Globus pallidus (tissue), 1 donor: Measurements from ENCODE around the gene PIK3R6.
"Not testable (repeated sequence)": the region's sequence is repeated elsewhere in the genome, so short reads cannot be mapped to it uniquely, and the experiment has no call there.

Experiments
- DNase-seq: peaks from one replicate; pipeline ENCODE4 v3.0.0-alpha.2; 2015; ENCODE audit warnings: low spot score

Gene PIK3R6

DNA sequence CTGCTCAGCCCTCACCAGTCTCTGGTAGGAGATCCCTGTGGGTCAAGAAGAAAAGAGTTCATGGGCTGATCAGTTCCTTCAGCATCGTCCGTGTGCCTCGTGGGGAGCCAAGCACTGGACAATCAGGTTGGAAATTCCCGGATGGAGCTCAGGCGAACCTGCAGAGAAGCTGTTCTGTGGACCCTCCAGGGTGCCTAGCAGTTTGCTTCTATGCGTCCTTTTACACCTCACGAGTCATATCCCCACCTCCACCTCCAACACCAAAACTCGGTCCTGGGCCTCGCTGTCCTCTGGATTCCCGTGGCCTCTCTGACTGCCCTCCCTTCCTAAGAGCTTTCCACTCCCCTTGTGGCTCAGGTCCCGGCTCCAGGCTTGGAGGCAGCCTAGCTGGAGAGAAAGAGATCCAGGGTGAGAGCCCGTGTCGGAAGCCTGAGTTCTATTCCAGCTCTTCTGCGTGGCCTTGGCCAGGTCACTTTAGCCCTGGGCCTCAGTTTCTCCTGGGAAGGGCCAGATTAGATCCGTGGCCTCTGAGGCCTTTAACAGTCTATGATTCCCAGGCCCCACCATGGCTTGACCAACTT is 26.2 kb upstream of the PIK3R6 start:
- no peak for DNase-seq

DNA sequence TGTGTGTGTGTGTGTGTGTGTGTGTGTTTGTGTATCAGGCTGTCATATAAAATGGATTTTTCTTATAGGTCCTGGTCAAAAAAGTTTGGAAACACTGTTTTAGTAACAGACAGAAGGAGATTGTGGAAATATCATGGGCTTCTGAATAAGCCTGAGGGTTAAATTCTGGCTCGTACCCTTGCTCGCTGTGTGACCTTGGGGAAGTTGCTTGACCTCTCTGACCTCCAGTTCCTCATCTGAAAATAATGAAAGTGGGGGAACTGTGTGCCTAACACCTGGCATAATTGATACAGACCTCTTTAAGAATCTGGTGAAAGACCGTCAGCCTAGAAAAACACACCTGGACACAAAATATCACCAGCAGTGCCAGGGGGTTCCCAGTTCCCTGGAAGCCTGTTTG is 25.6 kb upstream of the PIK3R6 start:
- DNase-seq = no peak

DNA sequence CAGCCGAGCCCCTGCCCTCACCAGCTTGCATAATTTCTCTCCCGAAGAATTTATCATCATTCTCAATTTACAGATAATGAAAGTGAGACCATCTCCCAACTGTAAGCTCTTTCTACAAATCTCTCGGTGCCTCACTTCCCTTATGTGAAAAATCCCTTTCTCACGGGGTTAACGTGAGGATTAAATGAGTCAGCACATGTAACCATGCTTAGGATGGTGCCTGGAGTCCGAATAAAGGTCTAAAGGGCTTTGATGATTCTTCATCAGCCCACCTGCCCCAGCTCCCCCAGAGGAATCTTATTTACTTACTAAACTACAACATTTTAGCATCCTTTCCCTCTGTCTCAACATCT is 24.8 kb upstream of the PIK3R6 start:
- DNase-seq = no peak

DNA sequence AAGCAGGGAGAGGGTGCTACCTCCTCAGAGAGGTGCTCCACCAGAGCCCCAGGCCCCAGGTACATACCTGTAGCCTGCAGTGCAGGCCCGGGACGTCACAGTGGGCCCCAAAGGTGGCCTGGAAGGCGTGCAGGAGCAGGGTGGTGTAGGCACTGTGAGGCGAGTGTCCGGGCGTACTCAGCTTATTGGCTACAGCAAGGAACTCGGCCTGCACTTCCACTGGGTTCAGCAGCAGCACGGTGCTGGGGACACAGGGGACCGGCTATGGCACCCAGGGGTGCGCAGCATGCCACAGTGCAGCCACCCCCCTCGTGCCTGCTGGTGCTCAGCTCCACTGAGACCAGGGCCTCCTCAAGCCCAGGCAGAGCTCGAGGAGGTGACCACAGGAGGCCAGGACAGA is 23.2 kb upstream of the PIK3R6 start:
- DNase-seq = no peak

DNA sequence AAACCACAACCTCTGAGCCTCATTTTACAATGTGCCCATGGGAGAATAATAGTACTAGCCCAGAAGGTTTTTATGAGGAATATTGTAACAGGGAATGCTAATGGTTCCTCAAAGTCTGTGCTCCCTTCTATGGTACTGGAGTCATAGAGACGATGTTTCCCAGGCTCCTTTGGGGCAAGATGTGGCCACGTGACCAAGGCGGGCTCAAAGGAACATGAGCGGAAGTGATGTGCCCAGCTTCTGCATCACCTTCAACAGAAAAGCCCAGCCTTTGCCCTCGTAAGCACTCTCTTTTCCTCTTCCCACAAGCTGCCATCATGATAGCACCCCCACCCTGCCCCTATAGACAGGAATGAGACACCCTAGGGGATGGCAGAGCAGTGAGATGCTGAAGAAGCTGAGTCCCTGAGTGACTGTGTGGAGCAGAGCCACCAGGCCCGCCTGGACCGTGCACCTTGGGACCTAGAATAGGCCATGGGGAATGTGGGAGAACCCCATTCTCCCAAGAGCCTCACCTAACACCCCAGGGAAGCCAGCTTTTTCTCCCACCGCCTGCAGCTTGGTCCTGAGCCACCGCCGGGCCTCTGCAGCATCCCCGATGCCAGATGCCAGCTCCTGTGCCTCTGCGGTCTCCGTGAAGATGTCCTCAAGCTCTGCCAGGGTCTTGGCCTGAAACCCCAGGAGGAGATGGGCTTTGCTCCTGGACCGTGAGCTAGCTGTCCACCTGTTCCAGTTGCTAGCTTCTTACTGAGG is 22.2 kb upstream of the PIK3R6 start:
- no peak for DNase-seq

DNA sequence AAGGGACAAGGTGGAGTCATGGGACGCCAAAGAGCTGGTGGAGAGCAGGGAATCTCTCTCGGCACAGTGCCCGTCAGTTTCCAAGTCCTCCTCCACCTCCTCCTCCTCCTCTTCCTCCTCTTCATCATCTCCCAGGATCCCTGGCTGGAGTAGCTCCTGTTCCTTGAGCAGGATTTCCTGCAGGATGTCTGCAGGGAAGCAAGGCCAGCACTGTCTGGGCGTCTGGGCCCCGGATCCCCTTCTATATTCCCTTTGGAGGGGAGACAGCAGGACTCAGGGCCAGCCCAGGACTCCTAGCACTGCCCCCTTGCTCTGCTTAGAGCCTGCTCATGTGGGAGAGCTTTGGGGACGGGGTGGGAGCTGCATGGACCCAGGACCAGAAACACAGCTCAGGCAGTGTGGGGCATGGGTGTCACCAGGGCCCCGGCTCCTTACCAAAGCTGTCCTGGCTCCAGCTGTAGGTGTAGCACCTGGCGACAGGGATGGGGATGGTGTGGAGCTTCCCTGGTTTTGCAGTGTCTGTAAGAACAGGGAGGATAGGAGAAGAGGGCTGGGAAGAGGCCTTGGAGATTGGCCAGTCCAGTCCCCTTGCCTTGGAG is 21.3 kb upstream of the PIK3R6 start:
- no peak for DNase-seq

DNA sequence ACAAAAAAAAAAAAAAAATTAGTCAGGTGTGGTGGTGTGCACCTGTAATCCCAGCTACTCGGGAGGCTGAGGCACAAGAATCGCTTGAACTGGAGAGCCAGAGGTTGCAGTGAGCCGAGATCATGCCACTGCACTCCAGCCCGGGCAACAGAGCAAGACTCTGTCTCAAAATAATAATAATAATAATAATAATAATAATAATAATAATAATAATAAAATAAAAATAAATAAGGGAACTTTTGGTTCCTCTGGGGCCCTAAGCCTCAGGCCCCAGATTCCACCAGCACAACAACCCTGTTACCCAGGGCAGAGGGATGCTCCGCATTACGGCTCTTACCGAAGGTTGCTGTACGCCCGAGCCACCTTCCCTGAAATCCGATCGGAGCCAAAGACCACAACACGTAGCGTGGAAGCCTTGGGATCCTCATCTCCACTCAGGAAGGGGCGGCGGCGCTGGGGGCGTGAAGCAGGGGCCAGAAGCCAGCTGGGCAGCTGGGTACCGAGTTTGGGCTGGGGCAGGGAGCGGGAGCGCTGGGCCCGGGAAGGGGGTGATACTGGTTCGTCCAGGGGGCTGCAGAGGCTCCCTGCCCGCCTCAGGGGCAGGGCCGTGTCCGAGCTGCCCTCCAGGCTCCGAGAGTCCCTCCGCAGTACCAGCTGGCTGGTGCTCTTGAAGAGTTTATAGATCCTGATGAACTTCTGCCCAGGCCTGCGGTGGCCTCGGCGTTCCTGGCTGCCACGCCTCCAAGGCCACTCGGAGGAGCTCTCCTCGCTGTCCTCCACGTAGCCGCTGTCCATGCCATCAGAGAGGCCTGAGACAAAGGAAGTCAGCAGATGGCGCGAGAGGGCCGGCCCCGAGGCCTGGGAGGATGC is 20.6 kb upstream of the PIK3R6 start:
- peak; percentile 16 for DNase-seq

DNA sequence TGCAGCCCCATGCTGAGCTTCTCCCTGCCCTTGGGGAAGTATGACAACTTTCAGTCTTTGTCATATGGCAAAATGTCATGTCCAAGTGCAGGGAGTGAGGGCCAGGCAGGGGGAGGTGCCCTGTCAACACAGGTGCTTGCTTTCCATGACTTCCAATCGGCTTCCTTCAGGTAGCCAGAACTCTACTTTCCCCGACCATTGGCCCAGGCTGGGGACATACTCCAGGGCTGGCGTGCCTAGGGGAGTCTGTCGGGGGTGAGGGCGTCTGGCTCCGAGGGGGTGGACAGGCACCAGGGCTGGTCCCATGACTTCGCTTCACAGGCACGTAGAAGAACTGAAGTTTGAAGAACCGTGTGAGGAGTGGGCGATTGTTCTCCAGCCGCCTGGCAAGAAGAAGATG is 19.8 kb upstream of the PIK3R6 start:
- no peak for DNase-seq

DNA sequence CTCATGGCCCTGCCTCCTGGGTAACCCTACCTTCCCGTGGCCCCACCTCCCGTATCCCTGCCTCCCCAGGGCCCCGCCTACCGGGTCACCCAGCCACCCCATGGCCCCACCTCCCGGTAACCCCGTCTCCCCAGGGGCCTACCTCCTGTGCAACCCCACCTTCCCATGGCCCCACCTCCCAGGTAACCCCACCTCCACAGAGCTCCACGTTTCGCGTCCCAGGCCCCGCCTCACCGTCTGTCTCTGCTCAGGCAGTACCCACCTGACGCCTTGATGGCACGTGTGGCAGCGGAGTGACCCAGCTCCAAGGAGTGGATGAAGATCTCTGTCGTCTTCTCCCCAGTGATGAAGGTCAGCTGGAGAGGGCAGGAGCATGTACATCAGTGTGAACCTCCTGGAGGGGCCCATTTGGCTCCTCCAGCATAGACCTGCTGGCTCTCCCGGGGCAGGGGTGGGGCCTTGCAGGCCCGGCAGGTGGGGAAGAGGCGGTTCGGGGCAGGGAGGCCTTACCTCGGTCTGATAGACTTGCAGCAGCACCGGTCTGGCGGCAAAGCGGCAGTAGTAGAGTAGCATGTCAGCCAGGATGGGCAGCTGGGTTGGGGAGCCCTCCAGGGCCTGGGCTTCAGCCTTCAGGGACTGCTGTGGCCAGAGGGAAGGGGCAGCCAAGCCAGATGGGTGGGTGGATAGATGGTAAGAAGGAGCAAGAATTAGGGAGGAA is 18.7 kb upstream of the PIK3R6 start:
- no peak for DNase-seq

DNA sequence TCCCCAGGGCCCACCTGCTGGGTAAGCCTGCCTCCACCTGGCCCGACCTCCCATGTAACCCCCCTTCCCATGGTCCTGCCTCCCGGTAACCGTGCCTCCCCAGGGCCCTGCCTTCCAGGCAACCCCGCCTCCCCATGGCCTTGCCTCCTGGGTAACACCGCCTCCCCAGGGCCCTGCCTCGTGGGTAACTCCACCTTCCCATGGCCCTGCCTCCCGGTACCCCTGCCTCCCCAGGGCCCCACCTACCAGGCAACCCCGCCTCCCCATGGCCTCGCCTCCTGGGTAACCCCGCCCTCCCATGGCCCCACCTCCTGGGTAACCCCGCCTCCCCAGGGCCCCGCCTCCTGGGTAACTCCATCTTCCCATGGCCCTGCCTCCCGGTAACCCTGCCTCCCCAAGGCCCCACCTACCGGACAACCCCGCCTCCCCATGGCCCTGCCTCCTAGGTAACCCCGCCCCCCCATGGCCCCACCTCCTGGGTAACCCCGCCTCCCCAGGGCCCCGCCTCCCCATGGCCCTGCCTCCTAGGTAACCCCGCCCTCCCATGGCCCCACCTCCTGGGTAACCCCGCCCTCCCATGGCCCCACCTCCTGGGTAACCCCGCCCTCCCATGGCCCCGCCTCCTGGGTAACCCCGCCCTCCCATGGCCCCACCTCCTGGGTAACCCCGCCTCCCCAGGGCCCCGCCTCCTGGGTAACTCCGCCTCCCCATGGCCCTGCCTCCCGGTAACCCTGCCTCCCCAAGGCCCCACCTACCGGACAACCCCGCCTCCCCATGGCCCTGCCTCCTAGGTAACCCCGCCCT is 17.9 kb upstream of the PIK3R6 start:
- not testable (repeated sequence) for DNase-seq

DNA sequence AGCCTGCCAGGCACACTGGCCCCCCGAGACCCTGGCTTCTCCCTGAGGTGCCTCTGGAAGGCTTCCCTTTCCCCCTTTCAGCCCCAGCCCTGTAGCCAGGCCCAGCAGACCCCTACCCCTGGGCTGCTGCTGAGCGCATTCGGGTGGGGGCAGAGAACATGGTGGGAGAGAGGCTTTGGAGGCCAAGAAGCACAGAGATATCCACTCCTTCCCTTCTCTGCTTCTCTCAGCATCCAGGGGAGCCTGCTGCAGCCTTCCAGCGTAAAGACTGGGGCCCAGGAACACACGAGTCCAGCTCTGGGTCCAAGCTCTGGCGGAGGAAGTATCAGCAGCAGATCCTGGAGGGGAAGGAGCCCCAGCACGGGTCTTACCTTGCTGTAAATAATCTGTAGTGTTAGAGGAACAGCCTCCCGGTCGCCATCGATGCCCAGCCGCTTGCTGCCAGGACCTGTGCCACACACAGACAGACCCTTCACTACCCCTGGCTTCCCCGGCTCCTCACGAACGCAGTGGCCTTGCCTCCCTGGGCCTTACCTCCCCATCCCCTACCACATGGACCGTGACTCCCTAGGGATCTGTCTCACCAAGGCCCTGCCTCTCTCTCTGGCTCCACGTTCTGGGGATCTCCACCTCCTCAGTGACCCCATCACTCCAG is 17.0 kb upstream of the PIK3R6 start:
- DNase-seq = no peak

DNA sequence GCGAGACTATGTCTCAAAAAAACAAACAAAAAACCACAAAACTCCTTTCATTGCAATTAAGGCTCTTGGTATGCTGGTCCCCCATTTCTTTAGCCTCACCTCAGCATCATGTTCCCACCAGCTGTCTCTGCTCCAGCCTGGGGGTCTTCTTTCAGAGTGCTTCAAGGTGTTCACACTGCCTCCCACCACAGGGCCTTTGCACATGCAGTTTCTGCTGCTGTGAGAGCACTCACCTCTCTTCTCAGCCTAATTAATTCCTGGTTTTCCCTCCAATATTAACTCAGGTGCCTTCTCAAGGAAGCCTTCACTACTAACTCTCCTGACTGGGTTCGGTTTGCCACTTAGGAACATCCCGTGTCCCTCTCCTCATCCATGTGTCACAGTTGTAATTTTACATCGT is 15.9 kb upstream of the PIK3R6 start:
- DNase-seq = no peak

DNA sequence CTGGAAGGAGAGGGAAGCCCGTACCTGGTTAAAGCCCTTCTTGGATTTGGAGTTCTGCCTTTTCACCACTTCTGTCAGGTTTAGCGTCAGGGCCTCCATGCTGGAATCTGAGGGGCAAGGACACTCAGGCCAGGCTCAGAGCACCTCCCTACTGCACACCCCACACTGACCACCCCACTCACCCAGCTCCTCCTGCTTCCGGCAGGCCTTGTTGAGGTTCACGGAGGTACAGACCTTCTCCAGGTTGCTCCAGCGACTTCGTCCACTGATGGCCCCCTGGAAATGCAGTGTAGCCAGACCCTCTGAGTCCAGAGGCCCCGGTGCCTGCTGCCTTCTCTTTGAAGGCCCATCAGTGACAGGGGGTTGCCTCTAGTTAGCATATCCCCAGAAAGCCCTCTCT is 14.1 kb upstream of the PIK3R6 start:
- DNase-seq = no peak

DNA sequence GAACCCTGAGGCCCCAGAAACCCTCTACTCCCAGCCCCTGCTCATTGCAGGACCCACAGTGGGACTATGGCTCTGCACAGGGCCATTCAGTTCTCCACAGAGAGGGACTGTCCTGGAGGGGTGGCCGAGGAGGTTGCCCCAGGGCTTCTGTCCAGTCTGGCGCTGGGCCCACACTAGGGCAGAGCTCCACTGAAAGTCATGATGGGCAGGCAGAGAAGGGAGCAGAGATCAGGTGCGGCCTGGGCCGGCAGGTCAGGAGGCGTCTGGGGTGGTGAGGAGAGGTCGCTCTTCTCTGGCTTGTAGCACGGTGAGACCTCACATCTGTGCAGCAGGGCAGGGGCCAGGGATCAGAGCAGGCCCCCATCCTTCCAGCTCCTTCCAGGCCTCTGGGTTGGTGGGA is 13.0 kb upstream of the PIK3R6 start:
- no peak for DNase-seq

DNA sequence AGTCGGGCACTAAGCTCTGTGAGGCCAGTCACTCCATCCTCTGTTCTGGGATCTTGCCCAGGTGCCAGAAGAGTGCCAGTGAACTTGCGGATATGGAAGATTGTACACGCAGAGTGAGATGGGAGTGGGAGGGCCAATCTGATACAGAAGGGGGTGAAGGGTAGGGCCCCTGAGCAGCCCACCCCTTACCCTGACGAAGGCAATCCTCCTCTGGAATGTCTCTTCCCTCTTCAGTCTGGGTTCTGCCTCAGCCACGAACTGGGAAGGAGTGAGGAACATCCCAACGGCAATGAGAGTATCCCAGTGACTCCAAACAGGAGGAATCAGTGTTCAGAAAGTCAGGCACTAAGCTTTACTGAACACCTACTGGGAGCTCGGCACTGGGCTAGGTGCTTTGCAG is 11.9 kb upstream of the PIK3R6 start:
- DNase-seq = no peak

DNA sequence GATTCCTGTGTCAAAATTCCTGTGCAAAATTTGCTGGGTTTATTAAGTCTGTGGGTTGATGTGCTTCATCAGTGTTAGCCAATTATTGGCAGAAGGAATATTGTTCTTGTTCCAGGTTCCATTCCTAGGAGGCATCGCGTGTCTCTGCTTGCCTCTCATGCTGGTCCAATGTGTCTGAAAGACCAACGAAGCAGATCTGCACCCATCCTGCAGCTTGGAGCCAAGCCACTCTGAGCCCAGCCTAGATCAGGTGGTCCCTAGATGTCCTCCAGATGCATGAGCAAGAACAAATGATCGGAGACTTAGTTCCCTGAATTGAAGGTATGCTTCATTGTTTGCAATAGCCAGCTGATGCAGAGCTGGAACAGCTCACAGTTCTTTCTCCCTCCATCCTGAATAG is 10.5 kb upstream of the PIK3R6 start:
- no peak for DNase-seq

DNA sequence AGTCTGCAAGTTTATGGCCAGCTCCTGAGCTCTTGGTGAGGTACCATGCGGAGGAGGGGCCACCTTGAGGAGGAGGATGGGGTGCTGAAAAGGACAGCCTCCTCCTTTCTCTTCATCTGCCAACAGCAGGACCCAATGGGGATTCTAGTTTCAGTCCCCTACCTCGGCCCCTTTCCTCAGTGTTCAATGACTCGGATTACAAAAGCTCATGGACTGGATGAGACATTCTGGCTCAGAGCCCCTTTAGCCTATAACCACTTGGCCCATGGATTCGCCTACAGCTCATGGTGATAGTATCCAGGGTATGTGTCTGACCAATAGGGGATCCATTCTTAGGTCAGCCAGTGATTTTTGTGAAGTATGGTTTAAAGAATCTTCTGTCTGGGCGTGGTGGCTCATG is 8.5 kb upstream of the PIK3R6 start:
- no peak for DNase-seq

DNA sequence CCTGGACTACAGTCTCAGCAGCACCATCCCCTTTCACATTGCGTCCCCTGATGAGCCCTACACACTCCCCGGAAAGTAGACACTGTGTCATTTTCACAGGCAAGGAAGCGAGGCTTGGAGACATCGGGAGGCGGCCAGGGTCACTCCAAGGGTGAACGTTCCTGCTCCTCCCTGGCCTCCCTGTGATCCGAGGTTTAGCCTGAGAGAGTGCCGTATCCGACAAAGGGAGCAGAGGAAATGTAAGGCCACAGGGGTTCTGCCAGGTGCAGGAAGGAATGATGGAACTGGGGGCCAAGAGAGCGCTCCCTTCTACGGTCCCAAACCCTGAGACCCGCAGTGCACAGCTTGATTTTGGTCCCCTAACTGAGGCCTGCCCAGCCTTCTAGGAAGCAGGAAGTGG is 8.0 kb upstream of the PIK3R6 start:
- no peak for DNase-seq

DNA sequence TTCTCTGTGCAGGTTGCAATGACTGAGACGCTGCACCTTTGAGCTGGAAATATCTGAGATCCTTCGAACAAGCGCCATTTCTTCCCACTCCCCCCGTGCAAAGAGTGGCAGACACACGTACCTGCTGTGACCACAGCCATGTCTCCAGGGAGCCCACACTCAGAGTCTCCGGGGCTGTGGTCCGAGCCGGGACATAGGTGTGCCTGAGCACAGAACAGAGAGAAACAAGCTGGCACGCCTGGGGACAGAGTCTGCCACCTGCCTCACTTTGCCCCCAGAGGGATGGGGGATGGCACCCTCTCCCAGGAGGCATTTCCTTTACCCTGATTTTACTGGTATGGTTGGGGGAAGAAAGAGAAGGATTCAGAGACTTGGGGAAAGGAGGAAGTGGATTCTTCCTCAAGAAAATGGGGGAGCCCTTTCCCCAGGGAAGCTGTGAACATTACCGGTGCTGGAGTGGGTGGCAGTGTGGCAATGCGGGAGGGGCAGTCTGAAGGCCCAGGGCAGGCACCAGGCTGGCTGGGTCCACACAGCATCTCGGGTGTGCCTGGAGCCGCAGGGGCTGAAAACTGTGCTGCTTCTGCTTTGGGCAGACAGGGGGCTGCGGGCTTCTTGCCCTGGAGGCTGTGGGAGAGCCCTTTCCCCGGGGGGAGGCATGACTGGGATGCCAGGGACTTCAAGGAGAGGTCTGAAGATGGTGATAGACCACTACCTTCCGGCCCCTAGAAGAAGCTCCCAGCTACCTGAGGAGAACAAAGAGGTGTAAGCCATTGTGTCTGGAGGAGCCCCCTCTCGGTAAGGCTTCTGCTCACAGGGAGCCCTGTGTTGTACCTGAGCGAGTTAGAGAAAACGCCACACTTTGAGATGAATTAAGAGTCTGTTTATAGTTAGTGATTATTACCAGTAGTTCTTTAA is 6.6 kb upstream of the PIK3R6 start:
- no peak for DNase-seq
